Common myeloid progenitor, CD34-positive (primary cell): ENCODE data around the gene PPIL1.
A peak's percentile ranks its signal among the peaks of the same experiment; 100 is the strongest.

Source experiments
- CTCF ChIA-PET: fragments of 350-600 bp; sonication (Branson Sonifier 250); formaldehyde crosslinking; loops from one replicate; lab custom pipeline; 2021; ENCODE audit warnings: antibody characterized with exemption; lab: Charles Lee
- POLR2A ChIA-PET: fragments of 350-600 bp; sonication (Branson Sonifier 250); formaldehyde crosslinking; loops from one replicate; lab custom pipeline; 2021; ENCODE audit warnings: antibody characterized with exemption; lab: Charles Lee
- DNase-seq, 3 donors: peaks; one replicate each; pipeline versions ENCODE4 v3.0.0 to v3.0.0-alpha.2; 2013
- H3K27ac ChIP-seq, 2 experiments: 1 replicate in 1 of 2; 2 replicates in 1 of 2; pipeline ENCODE4 v1.7.0; 2013; ENCODE audit warnings: inconsistent platforms in 2 of 2, low read length in 2 of 2, mild to moderate bottlenecking in 2 of 2, low read depth in 1 of 2, moderate library complexity in 1 of 2; ENCODE audit not compliant: severe bottlenecking in 2 of 2, insufficient read depth in 1 of 2, poor library complexity in 1 of 2
- H3K27me3 ChIP-seq, 5 experiments: replicated peaks in 2 of 5; 1 replicate in 3 of 5; 2 replicates in 2 of 5; pipeline versions ENCODE4 v1.6.1 to v1.7.0; 2013; ENCODE audit warnings: low read length in 4 of 5, mild to moderate bottlenecking in 2 of 5, moderate library complexity in 2 of 5, inconsistent platforms in 1 of 5; ENCODE audit not compliant: insufficient read depth in 5 of 5, control insufficient read depth in 4 of 5
- H3K36me3 ChIP-seq, 4 experiments: 1 replicate in 2 of 4; 2 replicates in 2 of 4; pipeline versions ENCODE4 v1.6.1 to v1.7.0; 2013; ENCODE audit warnings: low read length in 3 of 4, control low read depth in 1 of 4, mild to moderate bottlenecking in 1 of 4; ENCODE audit not compliant: control insufficient read depth in 4 of 4, insufficient read depth in 4 of 4
- H3K4me1 ChIP-seq, 4 experiments: 1 replicate in 3 of 4; 2 replicates in 1 of 4; pipeline versions ENCODE4 v1.6.1 to v1.7.1; 2013; ENCODE audit warnings: low read length in 3 of 4, mild to moderate bottlenecking in 3 of 4, control low read depth in 1 of 4, inconsistent platforms in 1 of 4, moderate library complexity in 1 of 4; ENCODE audit not compliant: control insufficient read depth in 4 of 4, insufficient read depth in 4 of 4; ENCODE audit errors: control extremely low read depth in 1 of 4
- H3K4me3 ChIP-seq, 7 experiments: 1 replicate in 4 of 7; 2 replicates in 3 of 7; pipeline versions ENCODE4 v1.5.1 to v1.7.0; 2013; ENCODE audit warnings: mild to moderate bottlenecking in 7 of 7, low read length in 6 of 7, moderate library complexity in 6 of 7, inconsistent platforms in 2 of 7, low read depth in 2 of 7, control low read depth in 1 of 7; ENCODE audit not compliant: insufficient read depth in 4 of 7, control insufficient read depth in 1 of 7; ENCODE audit errors: extremely low read depth in 1 of 7
- H3K9me3 ChIP-seq, 5 experiments: 1 replicate in 4 of 5; 2 replicates in 1 of 5; pipeline versions ENCODE4 v1.6.1 to v1.7.1; 2013; ENCODE audit warnings: low read length in 4 of 5, mild to moderate bottlenecking in 2 of 5, inconsistent platforms in 1 of 5, low read depth in 1 of 5, moderate library complexity in 1 of 5; ENCODE audit not compliant: control insufficient read depth in 4 of 5, insufficient read depth in 2 of 5; ENCODE audit errors: control extremely low read depth in 1 of 5
- WGBS: methylation state at CpG from one replicate; pipeline ENCODE4 v1.1.5; 2013; ENCODE audit not compliant: insufficient coverage; 5-methylcytosine and 5-hydroxymethylcytosine counted together

Gene PPIL1

GRCh38 chr6:36884610-36885009, 10.0 kb upstream of the PPIL1 start:
- ChIA-PET POLR2A (interaction anchor here (1.8 kb wide), 1 partner anchor 10 kb away, joined by 7 read pairs; the partner anchor contains the start of gene PPIL1), CTCF (interaction anchor here (0.8 to 3.8 kb wide), 15 partner anchors 11 to 326 kb away, joined by 3 to 49 read pairs (median 5); partner anchors contain the start of genes MTCH1 and PPIL1)
- Histone ChIP-seq H3K27me3 (no peaks in the 10 kb centered on the region), H3K9me3 (no peaks in the 10 kb centered on the region), H3K36me3 (no peaks in the 10 kb centered on the region), H3K27ac (no peak overlapping the region), H3K4me3 (no peak overlapping the region), H3K4me1 (peaks cover 4 to 15% (median 11%) of the 10 kb centered on the region in 4 experiments)
- no peak for DNase-seq
- 89% methylated on average over 2 of the region's 3 CpGs for WGBS

- no peak for DNase-seq
- 9% methylated on average over 2 of the region's 6 CpGs for WGBS
- CTCF ChIA-PET, result interaction anchor here (0.8 to 6.4 kb wide), 12 partner anchors 9 to 335 kb away, joined by 3 to 60 read pairs (median 5); partner anchors contain the start of gene C6orf89
- Histone ChIP-seq H3K4me3 (peak overlapping the region; percentile 84 to 99 (median 95)), H3K36me3 (peaks cover 0 to 11% (median 6%) of the 10 kb centered on the region in 4 experiments), H3K9me3 (no peaks in the 10 kb centered on the region), H3K4me1 (peaks cover 10 to 26% (median 14%) of the 10 kb centered on the region in 4 experiments), H3K27ac (peak overlapping the region; percentile 97 to 99), H3K27me3 (no peaks in the 10 kb centered on the region)
- POLR2A ChIA-PET, result interaction anchor here (0.8 to 2.3 kb wide), 4 partner anchors 10 to 111 kb away, joined by 3 to 7 read pairs (median 6); partner anchors contain the start of genes C6orf89 and MTCH1
Observed at GRCh38 chr6:36875250-36875633, 639 bp upstream of the PPIL1 start.

GRCh38 chr6:36873612-36874442, 776 bp downstream of the PPIL1 start:
- ChIA-PET POLR2A (interaction anchor here (0.6 to 2.3 kb wide), 6 partner anchors 9 to 544 kb away, joined by 3 to 7 read pairs (median 4); partner anchors contain the start of genes C6orf89 and MTCH1), CTCF (interaction anchor here (0.7 to 6.4 kb wide), 12 partner anchors 11 to 145 kb away, joined by 3 to 60 read pairs (median 6); partner anchors contain the start of genes C6orf89 and PI16)
- H3K4me3 ChIP-seq, result peak overlapping the region; percentile 84 to 99 (median 95)
- 42% methylated on average over 6 of the region's 11 CpGs for WGBS
- no peaks in the 10 kb centered on the region for H3K27me3 ChIP-seq
- peak in 2 of 3 donors; percentile 32 to 33 for DNase-seq
- no peaks in the 10 kb centered on the region for H3K9me3 ChIP-seq
- H3K4me1 ChIP-seq, result peaks cover 10 to 26% (median 14%) of the 10 kb centered on the region in 4 experiments
- H3K36me3 ChIP-seq, result peaks cover 0 to 23% (median 14%) of the 10 kb centered on the region in 4 experiments
- H3K27ac ChIP-seq, result peak overlapping the region; percentile 97 to 99

GRCh38 chr6:36873115-36873514, 1.5 kb downstream of the PPIL1 start:
- CTCF ChIA-PET, result interaction anchor here (0.8 to 6.4 kb wide), 6 partner anchors 11 to 151 kb away, joined by 3 to 60 read pairs (median 9); partner anchors contain the start of gene C6orf89
- POLR2A ChIA-PET, result no interaction called here
- DNase-seq, result no peak
- Histone ChIP-seq H3K27me3 (no peaks in the 10 kb centered on the region), H3K36me3 (peaks cover 0 to 23% (median 14%) of the 10 kb centered on the region in 4 experiments), H3K4me3 (peak overlapping the region in 2 of 7 experiments; percentile 84 to 87), H3K4me1 (peaks cover 10 to 26% (median 14%) of the 10 kb centered on the region in 4 experiments), H3K9me3 (no peaks in the 10 kb centered on the region), H3K27ac (peak overlapping the region in 1 of 2 experiments; percentile 99)
- WGBS, result no CpG with 5 or more reads among the region's 1 CpG

GRCh38 chr6:36871686-36872085, 2.9 kb downstream of the PPIL1 start:
- H3K4me3 ChIP-seq, result no peak overlapping the region
- H3K27me3 ChIP-seq, result no peaks in the 10 kb centered on the region
- H3K9me3 ChIP-seq, result no peaks in the 10 kb centered on the region
- no peak overlapping the region for H3K27ac ChIP-seq
- DNase-seq, result no peak
- POLR2A ChIA-PET, result interaction anchor here (0.6 kb wide), 1 partner anchor 311 kb away, joined by 3 read pairs; no protein-coding TSS in a partner anchor
- H3K36me3 ChIP-seq, result peaks cover 6 to 35% (median 22%) of the 10 kb centered on the region in 4 experiments
- CTCF ChIA-PET, result interaction anchor here (0.5 to 6.4 kb wide), 6 partner anchors 13 to 276 kb away, joined by 3 to 60 read pairs (median 9); partner anchors contain the start of gene C6orf89
- 96% methylated on average over 2 of the region's 3 CpGs for WGBS
- peaks cover 10 to 26% (median 14%) of the 10 kb centered on the region in 4 experiments for H3K4me1 ChIP-seq

GRCh38 chr6:36867471-36868224, 7.0 kb downstream of the PPIL1 start:
- CTCF ChIA-PET, result interaction anchor here (0.9 to 7.3 kb wide), 2 partner anchors 15 to 18 kb away, joined by 4 to 39 read pairs; no protein-coding TSS in a partner anchor
- WGBS, result 100% methylated on average over 3 of the region's 4 CpGs
- Histone ChIP-seq H3K27me3 (no peaks in the 10 kb centered on the region), H3K4me3 (no peak overlapping the region), H3K27ac (no peak overlapping the region), H3K4me1 (peaks cover 0 to 4% (median 0%) of the 10 kb centered on the region in 4 experiments), H3K9me3 (no peaks in the 10 kb centered on the region), H3K36me3 (peaks cover 10 to 75% (median 42%) of the 10 kb centered on the region in 4 experiments)
- DNase-seq, result no peak
- POLR2A ChIA-PET, result no interaction called here
